Stimulated activated CD4-positive, alpha-beta T cell treated with anti-CD3 and anti-CD28 coated beads, TNF-alpha, amount 100 ng/mL, for 1 hour (primary cell): ENCODE data around the gene MIP.
"Not testable (repeated sequence)": the region's sequence is repeated elsewhere in the genome, so short reads cannot be mapped to it uniquely, and the experiment has no call there.

Source experiments
- DNase-seq, 3 donors: peaks; one replicate each; pipeline ENCODE4 v3.0.0-alpha.2; 2020; ENCODE audit warnings: low read depth in 3 of 3, low spot score in 1 of 3

MIP gene

GRCh38 chr12:56454557-56454956 lies at the start of gene MIP:
Gene MIP (minus strand): TSS chr12:56454657. CDS start chr12:56454613, 44 bp downstream.
- no peak for DNase-seq

GRCh38 chr12:56499879-56500278 lies 45.4 kb upstream of the MIP start:
- not testable (repeated sequence) for DNase-seq

DNA sequence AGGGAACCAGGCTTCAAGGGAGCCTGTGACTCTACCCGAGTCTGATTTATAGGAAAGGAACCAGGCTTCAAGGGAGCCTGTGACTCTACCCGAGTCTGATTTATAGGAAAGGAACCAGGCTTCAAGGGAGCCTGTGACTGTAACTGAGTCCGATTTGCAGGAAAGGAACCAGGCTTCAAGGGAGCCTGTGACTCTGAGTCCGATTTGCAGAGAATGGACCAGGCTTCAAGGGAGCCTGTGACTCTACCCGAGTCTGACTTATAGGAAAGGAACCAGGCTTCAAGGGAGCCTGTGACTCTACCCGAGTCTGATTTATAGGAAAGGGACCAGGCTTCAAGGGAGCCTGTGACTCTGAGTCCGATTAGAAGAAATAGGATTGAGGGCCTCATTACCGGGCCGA lies 45.0 kb upstream of the MIP start:
- not testable (repeated sequence) for DNase-seq

- not testable (repeated sequence) for DNase-seq
These were observed 43.9 kb upstream of the MIP start for GRCh38 chr12:56498126-56498902.

DNA sequence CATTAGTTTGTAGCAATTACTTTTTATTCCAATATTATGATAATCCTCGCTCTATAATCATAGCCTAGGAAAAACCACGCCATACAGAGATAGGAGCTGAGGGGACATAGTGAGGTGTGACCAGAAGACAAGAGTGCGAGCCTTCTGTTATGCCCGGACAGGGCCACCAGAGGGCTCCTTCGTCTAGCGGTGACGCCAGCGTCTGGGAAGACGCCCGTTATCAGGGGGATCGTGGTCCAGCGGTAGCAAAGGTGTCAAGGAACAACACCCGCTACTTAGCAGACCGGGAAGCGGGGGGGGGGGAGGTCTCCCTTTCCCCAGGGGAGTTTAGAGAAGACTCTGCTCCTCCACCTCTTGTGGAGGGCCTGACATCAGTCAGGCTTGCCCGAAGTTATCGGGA lies 42.2 kb upstream of the MIP start:
- peak in 2 of 3 donors; percentile 38 to 55 for DNase-seq

GRCh38 chr12:56494481-56494880 lies 40.0 kb upstream of the MIP start:
- DNase-seq = not testable (repeated sequence)

- not testable (repeated sequence) for DNase-seq
These were observed 39.6 kb upstream of the MIP start for GRCh38 chr12:56494106-56494415.

DNA sequence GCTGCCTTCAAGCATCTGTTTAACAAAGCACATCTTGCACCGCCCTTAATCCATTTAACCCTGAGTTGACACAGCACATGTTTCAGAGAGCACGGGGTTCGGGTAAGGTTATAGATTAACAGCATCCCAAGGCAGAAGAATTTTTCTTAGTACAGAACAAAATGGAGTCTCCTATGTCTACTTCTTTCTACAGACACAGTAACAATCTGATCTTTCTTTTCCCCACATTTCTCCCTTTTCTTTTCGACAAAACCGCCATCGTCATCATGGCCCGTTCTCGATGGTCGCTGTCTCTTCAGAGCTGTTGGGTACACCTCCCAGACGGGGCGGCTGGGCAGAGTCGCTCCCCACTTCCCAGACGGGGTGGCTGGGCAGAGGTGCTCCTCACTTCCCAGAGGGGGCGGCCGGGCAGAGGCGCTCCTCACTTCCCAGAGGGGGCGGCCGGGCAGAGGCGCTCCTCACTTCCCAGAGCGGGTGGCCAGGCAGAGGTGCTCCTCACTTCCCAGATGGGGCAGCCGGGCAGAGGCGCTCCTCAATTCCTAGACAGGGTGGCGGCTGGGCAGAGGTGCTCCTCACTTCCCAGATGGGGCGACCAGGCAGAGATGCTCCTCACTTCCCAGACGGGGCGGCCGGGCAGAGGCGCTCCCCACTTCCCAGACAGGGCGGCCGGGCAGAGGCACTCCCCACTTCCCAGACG lies 39.1 kb upstream of the MIP start:
- DNase-seq = not testable (repeated sequence)

- no peak for DNase-seq
These were observed 35.9 kb upstream of the MIP start for GRCh38 chr12:56490360-56490759.

GRCh38 chr12:56488041-56488955 lies 33.8 kb upstream of the MIP start, which contains the start of gene GLS2:
Gene GLS2 (minus strand): TSS chr12:56488161. CDS start chr12:56488118, 43 bp downstream.
- DNase-seq = peak; percentile 37 to 56 (median 43)

GRCh38 chr12:56487448-56488040 lies 33.1 kb upstream of the MIP start:
- no peak for DNase-seq

GRCh38 chr12:56486694-56487093 lies 32.2 kb upstream of the MIP start:
- no peak for DNase-seq

DNA sequence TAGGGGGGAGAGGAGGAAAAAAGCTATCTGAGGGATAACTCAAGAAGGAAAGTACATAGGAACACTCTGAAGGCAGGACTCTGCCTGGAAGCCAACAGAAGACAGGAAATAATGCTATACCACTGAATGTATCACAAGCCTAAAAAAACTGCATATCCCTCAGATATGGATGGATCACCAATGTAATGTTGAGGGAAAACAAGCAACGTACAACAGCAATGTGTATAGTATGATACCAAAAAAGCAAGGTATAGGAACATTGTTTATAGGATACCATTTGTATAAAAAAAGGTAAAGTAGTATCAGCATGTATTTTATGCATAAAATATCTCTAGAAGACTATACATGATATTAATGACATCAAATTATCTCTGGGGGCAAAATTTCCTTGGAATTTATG lies 30.1 kb upstream of the MIP start:
- DNase-seq = no peak

DNA sequence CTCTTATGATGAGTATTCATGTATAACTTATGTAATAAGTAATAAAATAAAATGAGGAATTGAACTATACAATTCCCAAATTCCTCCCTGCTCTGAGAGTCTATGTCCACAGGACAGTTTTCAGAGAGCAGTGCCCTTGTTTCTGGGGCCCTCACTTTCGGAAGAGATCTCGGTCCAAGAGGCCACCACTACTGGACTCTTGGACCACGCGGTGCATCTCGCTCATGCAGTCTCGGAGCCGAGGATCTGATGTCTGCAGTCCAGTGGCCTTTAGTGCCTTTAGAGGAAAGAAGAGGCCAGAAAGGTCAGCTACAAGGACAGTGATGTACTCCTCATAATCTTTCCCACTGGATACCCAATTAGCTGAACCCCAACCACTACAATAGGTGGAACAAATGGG lies 25.2 kb upstream of the MIP start:
- no peak for DNase-seq

- no peak for DNase-seq
These were observed 23.2 kb upstream of the MIP start for GRCh38 chr12:56477521-56478225.

GRCh38 chr12:56476972-56477432 lies 22.5 kb upstream of the MIP start:
- no peak for DNase-seq

DNA sequence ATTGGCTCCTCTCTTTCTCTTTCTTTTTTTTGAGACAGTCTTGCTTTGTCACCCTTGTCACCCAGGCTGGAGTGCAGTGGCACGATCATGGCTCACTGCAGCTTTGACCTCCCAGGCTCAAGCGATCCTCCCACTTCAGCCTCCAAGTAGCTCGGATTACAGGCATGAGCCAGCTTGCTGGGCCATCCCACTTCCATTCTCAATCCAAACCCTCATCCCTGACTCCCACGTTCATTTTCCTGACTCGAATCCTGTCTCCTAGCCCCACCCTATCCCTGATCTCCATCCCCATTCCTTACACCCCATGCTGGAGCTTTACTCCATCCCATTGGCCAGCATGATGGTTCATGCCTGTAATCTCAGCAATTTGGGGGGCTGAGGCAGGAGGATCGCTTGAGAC lies 21.7 kb upstream of the MIP start:
- DNase-seq = no peak

- no peak for DNase-seq
These were observed 19.9 kb upstream of the MIP start for GRCh38 chr12:56474389-56474788.

DNA sequence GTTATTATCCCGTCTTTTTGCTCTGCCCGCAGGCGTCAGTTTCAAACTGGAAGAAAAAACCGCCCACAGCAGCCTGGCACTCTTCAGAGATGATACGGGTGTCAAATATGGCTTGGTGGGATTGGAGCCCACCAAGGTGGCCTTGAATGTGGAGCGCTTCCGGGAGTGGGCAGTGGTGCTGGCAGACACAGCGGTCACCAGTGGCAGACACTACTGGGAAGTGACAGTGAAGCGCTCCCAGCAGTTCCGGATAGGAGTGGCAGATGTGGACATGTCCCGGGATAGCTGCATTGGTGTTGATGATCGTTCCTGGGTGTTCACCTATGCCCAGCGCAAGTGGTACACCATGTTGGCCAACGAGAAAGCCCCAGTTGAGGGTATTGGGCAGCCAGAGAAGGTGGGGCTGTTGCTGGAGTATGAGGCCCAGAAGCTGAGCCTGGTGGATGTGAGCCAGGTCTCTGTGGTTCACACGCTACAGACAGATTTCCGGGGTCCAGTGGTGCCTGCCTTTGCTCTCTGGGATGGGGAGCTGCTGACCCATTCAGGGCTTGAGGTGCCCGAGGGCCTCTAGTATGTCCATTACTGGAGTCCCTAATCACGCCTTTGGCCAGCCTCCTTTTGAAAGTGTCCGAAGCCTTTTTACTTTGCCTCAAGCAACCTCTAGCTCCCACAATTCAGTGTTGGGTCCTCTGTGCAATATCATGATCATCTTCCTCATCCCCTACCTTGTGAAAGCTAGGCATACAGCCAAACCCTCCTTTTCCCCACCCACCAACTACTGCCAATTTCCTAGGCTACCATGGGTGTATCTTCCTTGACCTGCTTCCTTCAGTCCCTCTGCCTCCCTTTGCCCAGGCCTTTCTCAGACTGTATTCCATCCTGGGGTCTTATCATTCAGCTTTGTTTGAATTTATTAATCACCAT lies 14.8 kb upstream of the MIP start:
- no peak for DNase-seq
